Panc1 (cell line): ENCODE results near the gene TBRG4.

Experiments
- POLR2AphosphoS5 ChIP-seq: IDR thresholded peaks from 2 replicates; pipeline ENCODE4 v1.6.1; 2012; ENCODE audit warnings: mild to moderate bottlenecking, low read depth, low read length, moderate library complexity
- TCF7L2 ChIP-seq: IDR thresholded peaks from 2 replicates; pipeline ENCODE4 v1.6.1; 2011; ENCODE audit warnings: mild to moderate bottlenecking, low read depth, low read length, inconsistent platforms

DNA sequence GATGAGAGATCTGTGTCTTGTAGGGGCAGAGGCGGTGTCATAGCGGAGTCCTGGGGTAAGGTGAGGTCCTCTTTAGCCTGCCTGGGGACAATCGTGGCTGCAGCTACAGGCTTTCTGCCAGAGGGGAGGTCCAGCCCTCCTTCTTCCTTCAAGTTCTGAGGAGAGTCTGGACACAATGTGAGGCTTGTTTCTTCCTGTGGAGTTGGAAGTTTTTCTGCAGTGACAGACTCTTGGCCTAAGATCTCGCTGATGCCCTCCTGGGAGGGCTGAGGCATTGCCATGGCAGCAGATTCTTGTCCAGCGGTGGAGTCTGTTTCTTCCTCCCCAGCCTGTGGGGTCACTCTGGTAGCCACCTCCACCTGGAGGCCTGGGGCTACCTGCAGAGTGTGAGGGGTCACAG lies 27.2 kb downstream of the TBRG4 start:
- TF ChIP-seq POLR2AphosphoS5 (no peak), TCF7L2 (no peak)
